ENCODE results near the gene BAZ2B. TPM values are rescaled to one million over a fixed set of nuclear protein-coding genes. Genes with fewer than 3 reads are reported as not detected.
"Not testable (repeated sequence)": the region's sequence is repeated elsewhere in the genome, so short reads cannot be mapped to it uniquely, and the experiment has no call there.

The BAZ2B gene
- 66.8 and 67.7 TPM in 2 replicates for total RNA-seq
- polyA plus RNA-seq (2012), result 16.0 TPM

- peak; percentile 79 for DNase-seq (ENCODE audit: low read depth)
These were observed at the start of gene BAZ2B for GRCh38 chr2:159616286-159616701. Gene BAZ2B, minus strand, starts transcription at chr2:159616548. Its CDS starts 137,829 bp downstream, at chr2:159478719.

- DNase-seq (ENCODE audit: low read depth), result peak; percentile 26
These were observed 44.9 kb upstream of the BAZ2B start for GRCh38 chr2:159661286-159661685.

- no peak for DNase-seq (ENCODE audit: low read depth)
These were observed 42.8 kb upstream of the BAZ2B start for GRCh38 chr2:159658881-159659873.

GRCh38 chr2:159653962-159654361 lies 37.6 kb upstream of the BAZ2B start:
- DNase-seq (ENCODE audit: low read depth), result no peak

- DNase-seq (ENCODE audit: low read depth), result no peak
These were observed 35.5 kb upstream of the BAZ2B start for GRCh38 chr2:159651884-159652283.

GRCh38 chr2:159650574-159650973 lies 34.2 kb upstream of the BAZ2B start:
- no peak for DNase-seq (ENCODE audit: low read depth)

GRCh38 chr2:159648643-159649042 lies 32.3 kb upstream of the BAZ2B start:
- no peak for DNase-seq (ENCODE audit: low read depth)

GRCh38 chr2:159647667-159648066 lies 31.3 kb upstream of the BAZ2B start:
- DNase-seq (ENCODE audit: low read depth), result no peak

GRCh38 chr2:159640176-159640575 lies 23.8 kb upstream of the BAZ2B start:
- no peak for DNase-seq (ENCODE audit: low read depth)

GRCh38 chr2:159639712-159640111 lies 23.4 kb upstream of the BAZ2B start:
- no peak for DNase-seq (ENCODE audit: low read depth)

GRCh38 chr2:159639071-159639470 lies 22.7 kb upstream of the BAZ2B start:
- DNase-seq (ENCODE audit: low read depth), result no peak

GRCh38 chr2:159637988-159638501 lies 21.7 kb upstream of the BAZ2B start:
- no peak for DNase-seq (ENCODE audit: low read depth)

- no peak for DNase-seq (ENCODE audit: low read depth)
These were observed 20.9 kb upstream of the BAZ2B start for GRCh38 chr2:159637240-159637639.

GRCh38 chr2:159635006-159635789 lies 18.9 kb upstream of the BAZ2B start:
- peak; percentile 54 for DNase-seq (ENCODE audit: low read depth)

- DNase-seq (ENCODE audit: low read depth), result no peak
These were observed 16.9 kb upstream of the BAZ2B start for GRCh38 chr2:159633219-159633618.

GRCh38 chr2:159625628-159626027 lies 9.3 kb upstream of the BAZ2B start:
- DNase-seq (ENCODE audit: low read depth), result not testable (repeated sequence)

- no peak for DNase-seq (ENCODE audit: low read depth)
These were observed 7.1 kb upstream of the BAZ2B start for GRCh38 chr2:159623436-159623835.

- DNase-seq (ENCODE audit: low read depth), result no peak
These were observed 6.6 kb upstream of the BAZ2B start for GRCh38 chr2:159622966-159623365.

GRCh38 chr2:159620796-159621195 lies 4.4 kb upstream of the BAZ2B start:
- no peak for DNase-seq (ENCODE audit: low read depth)

- peak; percentile 38 for DNase-seq (ENCODE audit: low read depth)
These were observed 1.3 kb upstream of the BAZ2B start for GRCh38 chr2:159617646-159618045.

GRCh38 chr2:159617100-159617499 lies 752 bp upstream of the BAZ2B start:
- no peak for DNase-seq (ENCODE audit: low read depth)
